SK-N-SH (cell line): ENCODE data around the gene TMEM169. TPM values are rescaled to one million over a fixed set of nuclear protein-coding genes. Genes with fewer than 3 reads are reported as not detected.

ENCODE experiments used
- CTCF ChIA-PET: fragments of 300-600, 350-600 bp; formaldehyde crosslinking; extraction: SDS; loops from one replicate; lab custom pipeline; 2021; lab: Yijun Ruan, JAX
- POLR2A ChIA-PET: fragments of 350-600 bp; sonication (Branson Sonifier 250); formaldehyde crosslinking; extraction: SDS; loops from one replicate; lab custom pipeline; 2020; ENCODE audit warnings: antibody characterized with exemption, inconsistent platforms; lab: Yijun Ruan, JAX
- DNase-seq: peaks from one replicate; pipeline ENCODE4 v3.0.0; 2012
- H2AFZ ChIP-seq: fragments of 200-600 bp; sonication (generic); 2 replicates; pipeline ENCODE4 v1.8.1; 2016; ENCODE audit warnings: antibody characterized with exemption, mild to moderate bottlenecking, low read depth
- H3F3A ChIP-seq: fragments of 200-600 bp; sonication (generic); replicated peaks from 2 replicates; pipeline ENCODE3; 2016; ENCODE audit warnings: antibody characterized with exemption, mild to moderate bottlenecking; ENCODE audit not compliant: insufficient read depth
- H3K27ac ChIP-seq, 2 experiments: fragments of 200-500 bp in 1 of 2; fragments of 200-600 bp in 1 of 2; sonication (Bioruptor generic) in 1 of 2; sonication (generic), shearing (Covaris generic) in 1 of 2; 2 replicates each; pipeline versions ENCODE4 v1.5.1 to v1.6.1; 2014 to 2016; ENCODE audit warnings: low read depth in 2 of 2, inconsistent platforms in 1 of 2, low read length in 1 of 2, mild to moderate bottlenecking in 1 of 2, mixed read lengths in 1 of 2
- H3K27me3 ChIP-seq: fragments of 200-600 bp; sonication (generic), shearing (Covaris generic); 2 replicates; pipeline ENCODE4 v1.6.1; 2016; ENCODE audit warnings: mixed run types; ENCODE audit not compliant: insufficient read depth
- H3K36me3 ChIP-seq, 2 experiments: fragments of 200-500 bp in 1 of 2; fragments of 200-600 bp in 1 of 2; sonication (Bioruptor generic) in 1 of 2; sonication (generic) in 1 of 2; replicated peaks in 1 of 2; 2 replicates each; pipeline versions ENCODE3 to v1.5.1; 2014 to 2016; ENCODE audit warnings: low read length in 1 of 2, mild to moderate bottlenecking in 1 of 2; ENCODE audit not compliant: insufficient read depth in 2 of 2, control insufficient read depth in 1 of 2
- H3K4me1 ChIP-seq, 2 experiments: fragments of 200-500 bp in 1 of 2; fragments of 200-600 bp in 1 of 2; sonication (Bioruptor generic) in 1 of 2; sonication (generic), shearing (Covaris generic) in 1 of 2; 2 replicates each; pipeline versions ENCODE4 v1.5.1 to v1.6.1; 2014 to 2016; ENCODE audit warnings: low read depth in 1 of 2, low read length in 1 of 2, mixed run types in 1 of 2; ENCODE audit not compliant: insufficient read depth in 2 of 2, control insufficient read depth in 1 of 2
- H3K4me2 ChIP-seq: fragments of 200-600 bp; sonication (generic), shearing (Covaris generic); 2 replicates; pipeline ENCODE4 v1.6.1; 2017; ENCODE audit warnings: mixed run types
- H3K4me3 ChIP-seq, 2 experiments: fragments of 200-500 bp in 1 of 2; fragments of 200-600 bp in 1 of 2; sonication (Bioruptor generic) in 1 of 2; sonication (generic), shearing (Covaris generic) in 1 of 2; 2 replicates each; pipeline versions ENCODE4 v1.5.1 to v1.8.1; 2014 to 2016; ENCODE audit warnings: low read depth in 2 of 2, inconsistent platforms in 1 of 2, low read length in 1 of 2, mild to moderate bottlenecking in 1 of 2, mixed read lengths in 1 of 2, moderate library complexity in 1 of 2
- H3K79me2 ChIP-seq: fragments of 200-600 bp; sonication (generic); 2 replicates; pipeline ENCODE4 v1.8.1; 2017; ENCODE audit warnings: mild to moderate bottlenecking; ENCODE audit not compliant: insufficient read depth
- H3K9ac ChIP-seq: fragments of 200-600 bp; sonication (generic); 2 replicates; pipeline ENCODE4 v1.6.1; 2017; ENCODE audit warnings: mixed run types
- H3K9me2 ChIP-seq: fragments of 200-600 bp; sonication (generic); 2 replicates; pipeline ENCODE4 v1.6.1; 2017; ENCODE audit warnings: mixed run types
- H3K9me3 ChIP-seq: fragments of 200-600 bp; sonication (generic); 2 replicates; pipeline ENCODE4 v1.6.1; 2017; ENCODE audit warnings: mixed run types, mild to moderate bottlenecking, moderate library complexity
- H4K20me1 ChIP-seq: fragments of 200-600 bp; sonication (generic); 2 replicates; pipeline ENCODE4 v1.6.1; 2017; ENCODE audit warnings: mild to moderate bottlenecking, mixed run types; ENCODE audit not compliant: insufficient read depth
- CHD2 ChIP-seq: fragments of 150-350 bp; IDR thresholded peaks from 2 replicates; pipeline ENCODE4 v1.6.1; 2018; ENCODE audit warnings: low read length; ENCODE audit not compliant: partially characterized antibody
- ELF1 ChIP-seq: IDR thresholded peaks from 2 replicates; pipeline ENCODE4 v1.4.0; 2012
- FOSL2 ChIP-seq: IDR thresholded peaks from 2 replicates; pipeline ENCODE4 v1.4.0; 2012; ENCODE audit warnings: low read depth, mild to moderate bottlenecking, moderate library complexity, borderline replicate concordance
- FOXM1 ChIP-seq: IDR thresholded peaks from 2 replicates; pipeline ENCODE4 v1.4.0; 2012; ENCODE audit warnings: low read depth, mild to moderate bottlenecking
- GABPA ChIP-seq: IDR thresholded peaks from 2 replicates; pipeline ENCODE4 v1.4.0; 2012; ENCODE audit warnings: low read depth, mild to moderate bottlenecking
- GATA2 ChIP-seq: sonication (generic); formaldehyde crosslinking; IDR thresholded peaks from 2 replicates; pipeline ENCODE4 v1.5.0; 2020; ENCODE audit warnings: mild to moderate bottlenecking, missing genetic modification reagents
- MAX ChIP-seq: IDR thresholded peaks from 2 replicates; pipeline ENCODE4 v1.4.0; 2012; ENCODE audit warnings: low read depth
- MEF2A ChIP-seq: IDR thresholded peaks from 2 replicates; pipeline ENCODE4 v1.4.0; 2012; ENCODE audit warnings: low read depth, borderline replicate concordance
- PBX3 ChIP-seq: IDR thresholded peaks from 2 replicates; pipeline ENCODE4; 2012
- POLR2AphosphoS5 ChIP-seq: IDR thresholded peaks from 2 replicates; pipeline ENCODE4 v1.6.1; 2012; ENCODE audit warnings: low read depth, low read length
- RFX5 ChIP-seq: IDR thresholded peaks from 2 replicates; pipeline ENCODE4 v1.6.1; 2012; ENCODE audit warnings: mild to moderate bottlenecking, improper control_type of control experiment, low read length
- TAF1 ChIP-seq: IDR thresholded peaks from 2 replicates; pipeline ENCODE4 v1.6.1; 2012; ENCODE audit warnings: low read depth, mild to moderate bottlenecking, low read length, moderate library complexity, borderline replicate concordance
- USF1 ChIP-seq: IDR thresholded peaks from 2 replicates; pipeline ENCODE4 v1.4.0; 2012; ENCODE audit warnings: low read depth, borderline replicate concordance
- USF2 ChIP-seq: fragments of 150-350 bp; IDR thresholded peaks from 2 replicates; pipeline ENCODE4 v1.6.1; 2017; ENCODE audit warnings: antibody characterized with exemption, low read length, low read depth, borderline replicate concordance
- YY1 ChIP-seq: IDR thresholded peaks from 2 replicates; pipeline ENCODE4 v1.4.0; 2012; ENCODE audit warnings: low read depth, mild to moderate bottlenecking
- WGBS: methylation state at CpG from one replicate; pipeline ENCODE4 v1.1.6; 2017; ENCODE audit warnings: low lambda C conversion rate; 5-methylcytosine and 5-hydroxymethylcytosine counted together
- polyA plus RNA-seq, 3 experiments: library from polyadenylated mRNA; depleted of rRNA; stranded (reverse); fragments of >200 nt; gene quantifications; 2 replicates each; pipeline ENCODE4 v1.2.3, GENCODE V29; 2012

TMEM169 gene
- polyA plus RNA-seq, 1 of the 3 experiments (the other 2 are of a cell fraction) = 0.30 TPM

- no peak for TF ChIP-seq USF2
- TF ChIP-seq USF1 = no peak
- no peak for TF ChIP-seq MAX
- TF ChIP-seq RFX5 = no peak
- TF ChIP-seq ELF1 = no peak
- peak; percentile 18; the same call in 1 of the 2 replicates for TF ChIP-seq POLR2AphosphoS5
- TF ChIP-seq TAF1 = no peak
- no peak for TF ChIP-seq GABPA
Measured at GRCh38 chr2:216116418-216116817, 34.7 kb downstream of the TMEM169 start (continued).

GRCh38 chr2:216117561-216118340, 36.0 kb downstream of the TMEM169 start:
- DNase-seq = no peak

More at GRCh38 chr2:216117561-216118340, 36.0 kb downstream of the TMEM169 start:
- Histone ChIP-seq H3K4me2 (no peak overlapping the region; the same call in 1 of the 2 replicates), H3K9ac (no peak overlapping the region), H3K79me2 (peaks cover 92% of the 10 kb centered on the region), H3K27me3 (no peaks in the 10 kb centered on the region), H4K20me1 (no peaks in the 10 kb centered on the region), H3K4me3 (no peak overlapping the region), H2AFZ (no peak overlapping the region), H3K4me1 (peaks cover 29 to 36% of the 10 kb centered on the region in 2 experiments), H3F3A (peaks cover 18% of the 10 kb centered on the region), H3K9me2 (no peaks in the 10 kb centered on the region), H3K36me3 (peaks cover 90 to 91% of the 10 kb centered on the region in 2 experiments), H3K9me3 (no peaks in the 10 kb centered on the region)
- 75% methylated on average over 4 of the region's 4 CpGs for WGBS
- POLR2A ChIA-PET = no interaction called here
- CTCF ChIA-PET = no interaction called here
- TF ChIP-seq PBX3 (no peak), GATA2 (CRISPR knock-in tag) (no peak), FOSL2 (0 out of 2 replicates have a peak, but pooled peaks have one; percentile 6), GABPA (no peak), CHD2 (no peak), MEF2A (no peak), FOXM1 (no peak), YY1 (no peak), USF2 (no peak)
- TF ChIP-seq, all 33 proteins: peak for 1
- peak overlapping the region; percentile 5 to 97; a peak in 3 of 4 replicates for H3K27ac ChIP-seq
